GM19463 (cell line): ENCODE data around the gene UBE2E2.
A peak's percentile ranks its signal among the peaks of the same experiment; 100 is the strongest.

Experiments
- ATAC-seq: cut with Tn5 transposase; IDR thresholded peaks from one replicate; pipeline ENCODE4 v1.9.1; 2021; ENCODE audit warnings: mild to moderate bottlenecking, moderate library complexity; ENCODE audit not compliant: unreplicated experiment

UBE2E2 gene

GRCh38 chr3:23496165-23496564, 293.0 kb downstream of the UBE2E2 start:
- peak; percentile 82 for ATAC-seq

GRCh38 chr3:23497156-23497555, 294.0 kb downstream of the UBE2E2 start:
- no peak for ATAC-seq

GRCh38 chr3:23501201-23501802, 298.2 kb downstream of the UBE2E2 start:
- ATAC-seq = no peak

GRCh38 chr3:23508464-23508863, 305.3 kb downstream of the UBE2E2 start:
- no peak for ATAC-seq

GRCh38 chr3:23518441-23518840, 315.3 kb downstream of the UBE2E2 start:
- no peak for ATAC-seq

- ATAC-seq = peak; percentile 84
Observed at GRCh38 chr3:23519314-23520208, 316.4 kb downstream of the UBE2E2 start.

GRCh38 chr3:23527326-23527725, 324.2 kb downstream of the UBE2E2 start:
- no peak for ATAC-seq

GRCh38 chr3:23533596-23533995, 330.5 kb downstream of the UBE2E2 start:
- no peak for ATAC-seq

- ATAC-seq = no peak
Observed at GRCh38 chr3:23533996-23534395, 330.9 kb downstream of the UBE2E2 start.

GRCh38 chr3:23537101-23537551, 334.0 kb downstream of the UBE2E2 start:
- no peak for ATAC-seq

- ATAC-seq = no peak
Observed at GRCh38 chr3:23539185-23539584, 336.1 kb downstream of the UBE2E2 start.

- ATAC-seq = no peak
Observed at GRCh38 chr3:23540600-23540999, 337.5 kb downstream of the UBE2E2 start.

- ATAC-seq = peak; percentile 53
Observed at GRCh38 chr3:23542079-23542478, 339.0 kb downstream of the UBE2E2 start.

GRCh38 chr3:23546181-23546580, 343.1 kb downstream of the UBE2E2 start:
- no peak for ATAC-seq

- no peak for ATAC-seq
Observed at GRCh38 chr3:23547905-23548650, 345.0 kb downstream of the UBE2E2 start.

GRCh38 chr3:23548706-23549105, 345.6 kb downstream of the UBE2E2 start:
- no peak for ATAC-seq

GRCh38 chr3:23549148-23549910, 346.2 kb downstream of the UBE2E2 start:
- ATAC-seq = no peak

- peak; percentile 82 for ATAC-seq
Observed at GRCh38 chr3:23550402-23550801, 347.3 kb downstream of the UBE2E2 start.

GRCh38 chr3:23552506-23552905, 349.4 kb downstream of the UBE2E2 start:
- no peak for ATAC-seq

GRCh38 chr3:23553353-23553752, 350.2 kb downstream of the UBE2E2 start:
- ATAC-seq = peak; percentile 48
